GM12874 (cell line): Measurements from ENCODE around the gene SELENON.

Experiments used
- TF ChIP-seq, protein P1 (sequence below): IDR thresholded peaks from 2 replicates; pipeline ENCODE4 v1.5.1; 2011; ENCODE audit warnings: low read depth, mild to moderate bottlenecking, control low read depth, low read length, moderate library complexity; ENCODE audit not compliant: insufficient read depth

Gene SELENON

GRCh38 chr1:25757846-25758185 lies 42.2 kb upstream of the SELENON start:
- TF ChIP-seq, protein P1, sequence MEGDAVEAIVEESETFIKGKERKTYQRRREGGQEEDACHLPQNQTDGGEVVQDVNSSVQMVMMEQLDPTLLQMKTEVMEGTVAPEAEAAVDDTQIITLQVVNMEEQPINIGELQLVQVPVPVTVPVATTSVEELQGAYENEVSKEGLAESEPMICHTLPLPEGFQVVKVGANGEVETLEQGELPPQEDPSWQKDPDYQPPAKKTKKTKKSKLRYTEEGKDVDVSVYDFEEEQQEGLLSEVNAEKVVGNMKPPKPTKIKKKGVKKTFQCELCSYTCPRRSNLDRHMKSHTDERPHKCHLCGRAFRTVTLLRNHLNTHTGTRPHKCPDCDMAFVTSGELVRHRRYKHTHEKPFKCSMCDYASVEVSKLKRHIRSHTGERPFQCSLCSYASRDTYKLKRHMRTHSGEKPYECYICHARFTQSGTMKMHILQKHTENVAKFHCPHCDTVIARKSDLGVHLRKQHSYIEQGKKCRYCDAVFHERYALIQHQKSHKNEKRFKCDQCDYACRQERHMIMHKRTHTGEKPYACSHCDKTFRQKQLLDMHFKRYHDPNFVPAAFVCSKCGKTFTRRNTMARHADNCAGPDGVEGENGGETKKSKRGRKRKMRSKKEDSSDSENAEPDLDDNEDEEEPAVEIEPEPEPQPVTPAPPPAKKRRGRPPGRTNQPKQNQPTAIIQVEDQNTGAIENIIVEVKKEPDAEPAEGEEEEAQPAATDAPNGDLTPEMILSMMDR: no peak

DNA sequence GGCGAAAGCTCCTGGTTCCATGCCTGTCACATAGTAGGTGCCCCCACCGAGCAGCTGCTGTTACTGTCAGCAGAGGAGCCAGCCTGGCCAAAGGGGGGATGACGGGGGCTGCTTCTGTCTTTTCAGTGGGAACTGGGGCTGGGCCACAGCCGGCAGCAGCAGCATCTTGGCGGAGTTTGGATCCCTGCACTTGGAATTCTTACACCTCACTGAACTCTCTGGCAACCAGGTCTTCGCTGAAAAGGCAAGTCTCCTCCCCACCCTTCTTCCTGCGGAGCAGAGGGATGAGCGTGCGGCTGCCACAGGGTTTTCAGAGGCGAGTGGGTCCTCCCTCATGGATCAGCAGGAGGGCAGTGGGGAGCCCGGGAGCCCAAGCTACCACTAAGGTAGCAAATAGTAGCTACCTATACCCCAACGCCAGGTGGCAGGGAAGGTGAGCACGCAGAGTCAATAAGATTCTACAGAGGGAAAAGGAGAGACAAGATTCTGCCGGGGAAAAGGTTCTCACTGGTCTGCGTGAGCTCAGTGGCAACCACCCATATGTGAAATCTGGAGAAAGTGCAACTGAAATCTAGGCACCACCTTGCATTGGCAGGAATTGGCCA lies 41.4 kb upstream of the SELENON start:
- TF ChIP-seq, protein P1: no peak

DNA sequence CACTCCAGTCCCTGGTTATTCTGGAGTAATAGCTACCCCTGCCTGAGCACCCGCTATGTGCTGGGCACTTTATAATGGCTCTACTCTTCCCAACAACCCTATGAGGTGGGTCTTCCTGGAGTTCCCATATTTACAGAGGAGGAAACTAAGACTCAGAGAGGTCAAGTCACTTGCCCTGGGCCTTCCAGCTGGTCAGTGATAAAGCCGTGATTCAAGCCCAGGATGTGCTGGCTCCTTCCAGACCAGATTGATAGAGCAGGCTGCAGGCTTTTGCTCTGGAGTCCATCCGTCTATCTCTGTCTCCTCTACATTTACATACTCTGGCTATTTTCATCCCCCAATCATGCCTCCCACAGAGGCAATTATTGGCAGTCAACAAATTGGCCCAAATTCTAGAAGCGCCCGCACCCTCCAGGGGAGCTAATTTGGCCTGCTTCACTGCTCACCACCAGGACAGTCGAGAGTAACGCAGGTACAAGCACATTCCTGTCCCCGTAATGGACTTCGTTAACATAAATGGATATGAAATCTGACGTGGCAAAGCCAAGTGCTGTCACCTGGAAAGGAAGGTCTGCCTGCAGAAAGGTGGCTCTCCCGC lies 39.8 kb upstream of the SELENON start:
- TF ChIP-seq, protein P1: no peak

- TF ChIP-seq, protein P1: no peak
Observed at GRCh38 chr1:25760871-25761270, 39.1 kb upstream of the SELENON start.

GRCh38 chr1:25763493-25763892 lies 36.5 kb upstream of the SELENON start:
- TF ChIP-seq, protein P1: no peak

DNA sequence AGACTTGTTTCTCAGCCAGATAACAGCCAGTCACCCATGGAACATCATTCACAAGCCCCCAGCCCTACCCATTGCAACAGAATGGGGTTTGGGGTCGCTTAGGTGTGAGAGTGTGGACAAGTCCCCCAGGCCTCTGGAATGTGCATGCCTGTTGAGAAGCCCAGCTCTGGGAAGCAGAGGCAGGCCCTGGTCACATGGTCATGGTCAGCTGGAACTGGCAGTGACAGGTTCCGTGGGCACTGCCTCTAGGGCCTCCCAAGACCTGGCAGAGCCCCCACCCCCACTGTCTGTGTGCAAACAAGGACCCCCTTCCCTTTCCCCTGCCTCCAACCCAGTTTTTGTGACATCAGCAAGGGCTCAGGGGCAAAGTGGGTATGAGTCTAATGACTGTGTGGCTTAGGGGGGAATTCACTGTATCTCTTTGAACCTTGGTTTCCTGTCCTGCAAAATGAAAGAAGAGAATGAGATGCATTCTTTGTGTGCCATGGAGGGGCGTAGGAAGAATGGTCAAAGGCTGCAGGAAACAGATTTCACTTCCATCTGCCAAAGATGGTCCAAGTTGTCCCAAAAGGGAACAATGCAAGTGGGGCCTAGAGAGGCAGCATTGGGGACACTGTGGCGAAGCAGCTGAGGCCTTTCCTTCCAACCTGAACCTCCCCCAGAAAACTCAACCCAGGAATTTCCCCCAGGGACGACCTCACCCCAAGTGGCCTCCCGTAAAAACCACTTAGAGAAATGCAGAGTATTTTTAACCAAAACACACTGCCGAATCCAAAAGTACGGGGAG lies 34.7 kb upstream of the SELENON start:
- TF ChIP-seq, protein P1: no peak

- TF ChIP-seq, protein P1: no peak
Observed at GRCh38 chr1:25765923-25766589, 33.9 kb upstream of the SELENON start.
